IMR-90 (cell line): ENCODE data around the gene GNRH2. TPM values are rescaled to one million over a fixed set of nuclear protein-coding genes. Genes with fewer than 3 reads are reported as not detected.

ENCODE experiments used
- ATAC-seq: fragments of 200-7000 bp; cut with Tn5 transposase; 2 replicates; pipeline ENCODE4 v1.9.1; 2020; ENCODE audit warnings: low read depth, mild to moderate bottlenecking, moderate library complexity
- BruUV-seq: library from RNA; stranded (reverse); fragments of 400-500 nt; replicated peaks from 2 replicates; lab custom pipeline; 2021; lab: Mats Ljungman, UMichigan
- CTCF ChIA-PET: fragments of 300-600 bp; formaldehyde crosslinking; extraction: SDS; loops from one replicate; lab custom pipeline; 2021; ENCODE audit warnings: antibody characterized with exemption; lab: Yijun Ruan, JAX
- POLR2A ChIA-PET: fragments of 300-600 bp; sonication (Branson Sonifier 250); formaldehyde crosslinking; loops from one replicate; lab custom pipeline; 2022; ENCODE audit warnings: antibody characterized with exemption; ENCODE audit not compliant: unreplicated experiment; lab: Charles Lee
- DNase-seq: peaks from one replicate; pipeline ENCODE4 v3.0.0; 2013
- H2AFZ ChIP-seq: replicated peaks from 2 replicates; pipeline ENCODE3; 2013; ENCODE audit warnings: low read length, mild to moderate bottlenecking; ENCODE audit not compliant: poor library complexity
- H2AK5ac ChIP-seq: 2 replicates; pipeline ENCODE4 v1.6.1; 2013; ENCODE audit warnings: low read depth, low read length, inconsistent platforms
- H2AK9ac ChIP-seq: replicated peaks from 2 replicates; pipeline ENCODE3; 2013; ENCODE audit warnings: mild to moderate bottlenecking, low read depth, low read length, moderate library complexity; ENCODE audit not compliant: poor library complexity
- H2BK120ac ChIP-seq: 2 replicates; pipeline ENCODE4 v1.6.1; 2013; ENCODE audit warnings: low read depth, low read length, inconsistent platforms
- H2BK15ac ChIP-seq: 3 replicates; pipeline ENCODE4 v1.6.1; 2013; ENCODE audit warnings: low read depth, low read length, inconsistent platforms
- H2BK20ac ChIP-seq: 2 replicates; pipeline ENCODE4 v1.6.1; 2013; ENCODE audit warnings: low read depth, mild to moderate bottlenecking, inconsistent platforms, low read length, moderate library complexity
- H2BK5ac ChIP-seq: 2 replicates; pipeline ENCODE4 v1.6.1; 2013; ENCODE audit warnings: mild to moderate bottlenecking, low read depth, low read length, inconsistent platforms; ENCODE audit not compliant: poor library complexity, severe bottlenecking
- H3K14ac ChIP-seq: replicated peaks from 2 replicates; pipeline ENCODE4 v1.6.1; 2013; ENCODE audit warnings: low read depth, low read length, inconsistent platforms
- H3K18ac ChIP-seq: 2 replicates; pipeline ENCODE4 v1.6.1; 2013; ENCODE audit warnings: low read depth, low read length, control low read depth
- H3K23ac ChIP-seq: 2 replicates; pipeline ENCODE4 v1.6.1; 2013; ENCODE audit warnings: low read depth, low read length, inconsistent platforms
- H3K27ac ChIP-seq: 2 replicates; pipeline ENCODE4 v1.5.1; 2013; ENCODE audit warnings: mild to moderate bottlenecking, control low read depth, low read length; ENCODE audit not compliant: insufficient read depth
- H3K27me3 ChIP-seq: 2 replicates; pipeline ENCODE4 v1.6.1; 2013; ENCODE audit warnings: low read length; ENCODE audit not compliant: control insufficient read depth, insufficient read depth
- H3K36me3 ChIP-seq: 2 replicates; pipeline ENCODE4 v1.6.1; 2013; ENCODE audit warnings: low read length, mixed read lengths; ENCODE audit not compliant: control insufficient read depth, insufficient read depth
- H3K4ac ChIP-seq: 2 replicates; pipeline ENCODE4 v1.6.1; 2013; ENCODE audit warnings: low read depth, low read length, inconsistent platforms
- H3K4me1 ChIP-seq: 2 replicates; pipeline ENCODE4 v1.6.1; 2013; ENCODE audit warnings: low read length, mixed read lengths; ENCODE audit not compliant: control insufficient read depth, insufficient read depth
- H3K4me2 ChIP-seq: 2 replicates; pipeline ENCODE4 v1.6.1; 2013; ENCODE audit warnings: low read depth, mild to moderate bottlenecking, control low read depth, low read length, moderate library complexity
- H3K4me3 ChIP-seq: 2 replicates; pipeline ENCODE4 v1.5.1; 2013; ENCODE audit warnings: low read depth, mild to moderate bottlenecking, control low read depth, low read length, moderate library complexity; ENCODE audit not compliant: insufficient read depth
- H3K56ac ChIP-seq: 2 replicates; pipeline ENCODE4 v1.6.1; 2013; ENCODE audit warnings: low read length, inconsistent platforms; ENCODE audit not compliant: insufficient read depth; ENCODE audit errors: extremely low read depth
- H3K79me1 ChIP-seq, 2 experiments: 2 replicates each; pipeline ENCODE4 v1.6.1; 2013; ENCODE audit warnings: low read length in 2 of 2, inconsistent platforms in 1 of 2, low read depth in 1 of 2
- H3K9ac ChIP-seq: 2 replicates; pipeline ENCODE4 v1.6.1; 2013; ENCODE audit warnings: low read depth, low read length, control low read depth
- H3K9me1 ChIP-seq: 2 replicates; pipeline ENCODE4 v1.6.1; 2013; ENCODE audit warnings: low read length, inconsistent platforms; ENCODE audit not compliant: insufficient read depth
- H3K9me3 ChIP-seq: 2 replicates; pipeline ENCODE4 v1.6.1; 2013; ENCODE audit warnings: low read length; ENCODE audit not compliant: control insufficient read depth, insufficient read depth
- H4K20me1 ChIP-seq: 2 replicates; pipeline ENCODE4 v1.6.1; 2013; ENCODE audit warnings: low read length, inconsistent platforms; ENCODE audit not compliant: insufficient read depth
- H4K5ac ChIP-seq: 2 replicates; pipeline ENCODE4 v1.6.1; 2013; ENCODE audit warnings: mild to moderate bottlenecking, low read depth, low read length, control low read depth
- H4K8ac ChIP-seq, 2 experiments: 2 replicates each; pipeline ENCODE4 v1.6.1; 2013; ENCODE audit warnings: low read depth in 2 of 2, low read length in 2 of 2, control low read depth in 1 of 2, inconsistent platforms in 1 of 2
- H4K91ac ChIP-seq: 2 replicates; pipeline ENCODE4 v1.6.1; 2013; ENCODE audit warnings: low read depth, low read length, inconsistent platforms; ENCODE audit not compliant: insufficient read depth
- CHD1 ChIP-seq: IDR thresholded peaks from 2 replicates; pipeline ENCODE4 v1.6.1; 2012; ENCODE audit warnings: low read depth, low read length, improper control_type of control experiment
- FOS ChIP-seq: fragments of 150-350 bp; IDR thresholded peaks from 2 replicates; pipeline ENCODE4 v1.6.1; 2016; ENCODE audit warnings: low read depth, low read length
- POLR2A ChIP-seq: IDR thresholded peaks from 2 replicates; pipeline ENCODE4 v1.6.1; 2012; ENCODE audit warnings: mild to moderate bottlenecking, low read depth, low read length
- RAD21 ChIP-seq: IDR thresholded peaks from 2 replicates; pipeline ENCODE4 v1.6.1; 2012; ENCODE audit warnings: low read length, improper control_type of control experiment
- RCOR1 ChIP-seq: IDR thresholded peaks from 2 replicates; pipeline ENCODE4 v1.6.1; 2012; ENCODE audit warnings: mild to moderate bottlenecking, low read length, improper control_type of control experiment; ENCODE audit not compliant: insufficient replicate concordance
- RFX5 ChIP-seq: IDR thresholded peaks from 2 replicates; pipeline ENCODE4 v1.8.0; 2012; ENCODE audit warnings: low read depth, mild to moderate bottlenecking, low read length, moderate library complexity
- WGBS, 2 experiments: methylation state at CpG; one replicate each; pipeline versions ENCODE4 v1.1.5 to v1.1.7; 2013; ENCODE audit warnings: missing lambda C conversion rate in 2 of 2; ENCODE audit not compliant: insufficient read length in 1 of 2; ENCODE audit errors: extremely low coverage in 2 of 2; 5-methylcytosine and 5-hydroxymethylcytosine counted together
- dilution Hi-C: fragments of 300-500 bp; cut with HindIII; formaldehyde crosslinking; loops from one replicate; pipeline ENCODE4 v1.14.3; 2018; ENCODE audit warnings: low sequenced_read_pairs; ENCODE audit not compliant: unreplicated experiment
- in situ Hi-C: fragments of 300-500 bp; cut with MboI; formaldehyde crosslinking; loops from 3 replicates; pipeline ENCODE4 v1.14.3; 2019; ENCODE audit warnings: low sequenced_read_pairs, inconsistent platforms, mixed read lengths
- intact Hi-C: fragments of 100-400 bp; cut with micrococcal nuclease; formaldehyde crosslinking; loops from 2 replicates; pipeline ENCODE4 v1.10.0; 2022
- polyA plus RNA-seq, 3 experiments: library from polyadenylated mRNA; depleted of rRNA; stranded (reverse); fragments of >200 nt; gene quantifications; 2 replicates each; pipeline ENCODE4 v1.2.3, GENCODE V29; 2012; ENCODE audit warnings: low replicate concordance in 1 of 3
- total RNA-seq: library from RNA; depleted of rRNA; stranded (reverse); fragments of >200 nt; gene quantifications from 2 replicates; pipeline ENCODE4 v1.2.3, GENCODE V29; 2012
- TF ChIP-seq, protein P1 (sequence below): fragments of 150-350 bp; IDR thresholded peaks from 2 replicates; pipeline ENCODE4 v1.6.1; 2016; ENCODE audit warnings: low read depth, mild to moderate bottlenecking, low read length, moderate library complexity, borderline replicate concordance

Gene GNRH2
- total and polyA plus RNA-seq, 2 of the 4 experiments (the other 2 are of a cell fraction) = 0.18 to 0.21 TPM

DNA sequence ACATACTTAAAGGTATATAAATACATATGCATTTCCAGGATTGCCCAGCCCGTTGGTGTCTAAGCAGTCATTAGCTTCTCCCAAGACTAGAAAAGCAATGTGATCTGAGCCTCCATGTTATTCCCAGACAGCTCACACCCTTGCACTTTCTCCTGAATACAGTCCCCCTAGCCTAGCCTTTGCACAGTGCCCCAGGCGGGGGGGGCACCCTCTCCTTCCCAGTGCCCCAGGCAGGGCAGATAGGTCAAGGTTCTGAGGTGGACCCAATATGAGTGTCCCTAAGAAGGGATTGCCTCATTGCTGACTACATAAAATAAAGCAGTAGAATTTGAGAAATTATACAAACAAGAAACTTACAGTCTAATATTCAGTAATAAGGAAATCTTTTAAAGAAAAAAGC lies 15.4 kb upstream of the GNRH2 start:
- no peak overlapping the region for H2AK5ac ChIP-seq
- in situ Hi-C loops = no loop called here

More for the DNA sequence above, 15.4 kb upstream of the GNRH2 start:
- Histone ChIP-seq H4K20me1 (no peaks in the 10 kb centered on the region), H2BK20ac (no peak overlapping the region), H4K8ac (no peak overlapping the region), H2AK9ac (no peak overlapping the region), H3K27me3 (no peaks in the 10 kb centered on the region), H2BK120ac (no peak overlapping the region), H3K9me1 (0 out of 2 replicates have a peak, but pooled peaks cover 3% of the 10 kb centered on the region), H3K14ac (no peak overlapping the region), H2AFZ (no peak overlapping the region), H3K18ac (no peak overlapping the region), H3K36me3 (peaks cover 40% of the 10 kb centered on the region), H3K9me3 (no peaks in the 10 kb centered on the region), H3K23ac (no peak overlapping the region), H3K4me1 (no peaks in the 10 kb centered on the region), H3K56ac (no peak overlapping the region), H3K4me2 (no peak overlapping the region), H3K9ac (no peak overlapping the region), H3K27ac (no peak overlapping the region), H4K5ac (no peak overlapping the region), H4K91ac (no peak overlapping the region), H3K4ac (no peak overlapping the region), H3K4me3 (no peak overlapping the region), H2BK15ac (no peak overlapping the region), H2BK5ac (no peak overlapping the region), H3K79me1 (no peaks in the 10 kb centered on the region)
- BruUV-seq = no TSS peak
- dilution Hi-C loops (no loop called here), intact Hi-C loops (no loop called here)
- no peak for ATAC-seq
- POLR2A ChIA-PET = no interaction called here
- TF ChIP-seq RAD21 (no peak), POLR2A (no peak), FOS (no peak), CHD1 (no peak), RFX5 (no peak), RCOR1 (no peak)
- TF ChIP-seq, protein P1, sequence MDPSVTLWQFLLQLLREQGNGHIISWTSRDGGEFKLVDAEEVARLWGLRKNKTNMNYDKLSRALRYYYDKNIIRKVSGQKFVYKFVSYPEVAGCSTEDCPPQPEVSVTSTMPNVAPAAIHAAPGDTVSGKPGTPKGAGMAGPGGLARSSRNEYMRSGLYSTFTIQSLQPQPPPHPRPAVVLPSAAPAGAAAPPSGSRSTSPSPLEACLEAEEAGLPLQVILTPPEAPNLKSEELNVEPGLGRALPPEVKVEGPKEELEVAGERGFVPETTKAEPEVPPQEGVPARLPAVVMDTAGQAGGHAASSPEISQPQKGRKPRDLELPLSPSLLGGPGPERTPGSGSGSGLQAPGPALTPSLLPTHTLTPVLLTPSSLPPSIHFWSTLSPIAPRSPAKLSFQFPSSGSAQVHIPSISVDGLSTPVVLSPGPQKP = no peak
- no peak for DNase-seq
- CTCF ChIA-PET = no interaction called here
- WGBS, 2 experiments = no CpG with 5 or more reads among the region's 2 CpGs
